B cell (primary cell): ENCODE data around the gene ZNHIT2. TPM values are rescaled to one million over a fixed set of nuclear protein-coding genes. Genes with fewer than 3 reads are reported as not detected.

ENCODE experiments used
- ATAC-seq: fragments of 200-7000 bp; cut with Tn5 transposase; one replicate; pipeline ENCODE4 v1.10.0; 2021; ENCODE audit warnings: low read depth, mild to moderate bottlenecking, moderate number of reproducible peaks, moderate library complexity
- CTCF ChIA-PET: fragments of 350-600 bp; sonication (Branson Sonifier 250); formaldehyde crosslinking; loops from one replicate; lab custom pipeline; 2021; ENCODE audit warnings: antibody characterized with exemption, inconsistent platforms; lab: Charles Lee
- POLR2A ChIA-PET: fragments of 350-600 bp; sonication (Branson Sonifier 250); formaldehyde crosslinking; loops from one replicate; lab custom pipeline; 2021; ENCODE audit warnings: antibody characterized with exemption; lab: Charles Lee
- DNase-seq: peaks from one replicate; pipeline ENCODE4 v3.0.0; 2013
- H2AFZ ChIP-seq: 2 replicates; pipeline ENCODE4 v1.6.1; 2012; ENCODE audit warnings: mild to moderate bottlenecking, low read depth, low read length; ENCODE audit not compliant: insufficient read depth, poor library complexity, severe bottlenecking
- H3K27ac ChIP-seq, 2 donors: 1 replicate in 1 of 2; 2 replicates in 1 of 2; pipeline ENCODE4 v1.5.1; 2012 to 2013; ENCODE audit warnings: low read length in 2 of 2, mild to moderate bottlenecking in 2 of 2, moderate library complexity in 1 of 2
- H3K27me3 ChIP-seq, 4 experiments: fragments of 200-600 bp in 1 of 4; sonication (generic) in 1 of 4; replicated peaks in 1 of 4; 1 replicate in 2 of 4; 2 replicates in 2 of 4; pipeline versions ENCODE4 v1.6.1 to v1.7.0; 2013 to 2016; ENCODE audit warnings: low read length in 3 of 4, mild to moderate bottlenecking in 2 of 4, mixed read lengths in 1 of 4, moderate library complexity in 1 of 4; ENCODE audit not compliant: insufficient read depth in 4 of 4, control insufficient read depth in 3 of 4; ENCODE audit errors: control extremely low read depth in 1 of 4
- H3K36me3 ChIP-seq, 2 experiments: replicated peaks in 1 of 2; 1 replicate in 1 of 2; 2 replicates in 1 of 2; pipeline versions ENCODE4 v1.6.1 to v1.7.1; 2013; ENCODE audit warnings: low read length in 1 of 2; ENCODE audit not compliant: insufficient read depth in 2 of 2, control insufficient read depth in 1 of 2; ENCODE audit errors: control extremely low read depth in 1 of 2, extremely low read depth in 1 of 2
- H3K4me1 ChIP-seq, 2 donors: fragments of 200-600 bp in 1 of 2; sonication (generic) in 1 of 2; 1 replicate in 1 of 2; 2 replicates in 1 of 2; pipeline versions ENCODE4 v1.5.1 to v1.6.1; 2013 to 2017; ENCODE audit warnings: low read length in 2 of 2; ENCODE audit not compliant: control insufficient read depth in 2 of 2, insufficient read depth in 2 of 2
- H3K4me2 ChIP-seq: replicated peaks from 2 replicates; pipeline ENCODE3; 2012; ENCODE audit warnings: mild to moderate bottlenecking, low read depth, low read length; ENCODE audit not compliant: poor library complexity, severe bottlenecking
- H3K4me3 ChIP-seq, 5 experiments: fragments of 200-600 bp in 1 of 5; sonication (generic) in 1 of 5; 1 replicate in 3 of 5; 2 replicates in 2 of 5; pipeline versions ENCODE4 v1.5.1 to v1.7.0; 2011 to 2016; ENCODE audit warnings: low read length in 4 of 5, mild to moderate bottlenecking in 4 of 5, low read depth in 2 of 5, control low read depth in 1 of 5, moderate library complexity in 1 of 5; ENCODE audit not compliant: insufficient read depth in 1 of 5; ENCODE audit errors: control extremely low read depth in 1 of 5, extremely low read depth in 1 of 5
- H3K79me2 ChIP-seq: fragments of 200-600 bp; sonication (generic); one replicate; pipeline ENCODE4 v1.6.0; 2016; ENCODE audit warnings: low read length; ENCODE audit not compliant: control insufficient read depth, insufficient read depth
- H3K9ac ChIP-seq: fragments of 200-600 bp; sonication (generic); 2 replicates; pipeline ENCODE4 v1.6.1; 2017; ENCODE audit warnings: mild to moderate bottlenecking, low read length, moderate library complexity
- H3K9me3 ChIP-seq, 3 donors: one replicate each; pipeline versions ENCODE4 v1.6.1 to v1.7.1; 2013; ENCODE audit warnings: low read length in 2 of 3; ENCODE audit not compliant: control insufficient read depth in 2 of 3, insufficient read depth in 1 of 3; ENCODE audit errors: control extremely low read depth in 1 of 3
- H4K20me1 ChIP-seq: 2 replicates; pipeline ENCODE4 v1.6.0; 2012; ENCODE audit warnings: mild to moderate bottlenecking, low read length; ENCODE audit not compliant: insufficient read depth, control insufficient read depth, poor library complexity, severe bottlenecking
- H3K27ac Mint-ChIP-seq: one replicate; pipeline ENCODE4 v1.8.0; 2021; ENCODE audit warnings: mixed read lengths
- H3K27me3 Mint-ChIP-seq: one replicate; pipeline ENCODE4 v1.8.0; 2021; ENCODE audit warnings: mixed read lengths
- H3K4me1 Mint-ChIP-seq: one replicate; pipeline ENCODE4 v1.8.0; 2021; ENCODE audit warnings: mixed read lengths
- H3K4me3 Mint-ChIP-seq: one replicate; pipeline ENCODE4 v1.8.0; 2021; ENCODE audit warnings: mixed read lengths
- H3K9me3 Mint-ChIP-seq: one replicate; pipeline ENCODE4 v1.8.0; 2022; ENCODE audit warnings: mixed read lengths; ENCODE audit not compliant: insufficient read depth
- EZH2 ChIP-seq: IDR thresholded peaks from 2 replicates; pipeline ENCODE4 v1.6.1; 2012; ENCODE audit warnings: borderline replicate concordance, low read depth, mild to moderate bottlenecking, moderate library complexity, low read length; ENCODE audit not compliant: insufficient read depth, poor library complexity, severe bottlenecking
- WGBS: methylation state at CpG from one replicate; pipeline ENCODE4 v1.1.5; 2013; ENCODE audit warnings: missing lambda C conversion rate; ENCODE audit not compliant: insufficient coverage; 5-methylcytosine and 5-hydroxymethylcytosine counted together
- intact Hi-C: fragments of 100-400 bp; cut with micrococcal nuclease; formaldehyde crosslinking; loops from one replicate; pipeline ENCODE4 v1.10.0; 2022
- polyA plus RNA-seq: library from polyadenylated mRNA; depleted of rRNA; stranded (reverse); fragments of >200 nt; gene quantifications from 2 replicates; pipeline ENCODE4 v1.2.3, GENCODE V29; 2012
- total RNA-seq, 2 donors: library from RNA; stranded (reverse); fragments of 120-200 nt in 1 of 2; gene quantifications; 1 replicate in 1 of 2; 2 replicates in 1 of 2; pipeline versions ENCODE4 v1.2.3 to v1.2.4, GENCODE V29; 2013 to 2022
- TF ChIP-seq, protein P1 (sequence below): fragments of 200-600 bp; IDR thresholded peaks from one replicate; pipeline ENCODE4 v1.8.0; 2022; ENCODE audit warnings: antibody characterized with exemption, mild to moderate bottlenecking

Gene ZNHIT2
- total and polyA plus RNA-seq, 2 donors (not counting 1 experiment from before 2014, with no cell fraction given), result 6.2 to 14.1 TPM

GRCh38 chr11:65110354-65110861 lies 7.1 kb downstream of the ZNHIT2 start:
- DNase-seq (peak; percentile 95), ATAC-seq (peak; percentile 60)
- H3K9me3 Mint-ChIP-seq, result no peaks in the 10 kb centered on the region
- Histone ChIP-seq H3K36me3 (peaks cover 0 to 33% of the 10 kb centered on the region in 2 experiments), H3K4me3 (no peak overlapping the region), H3K9me3 (no peaks in the 10 kb centered on the region), H3K4me1 (peaks cover 21 to 37% of the 10 kb centered on the region in 2 donors), H3K9ac (no peak overlapping the region), H3K79me2 (peaks cover 49% of the 10 kb centered on the region), H3K27me3 (no peaks in the 10 kb centered on the region), H3K4me2 (peak overlapping the region; percentile 99), H3K27ac (no peak overlapping the region), H2AFZ (no peak overlapping the region), H4K20me1 (peaks cover 35% of the 10 kb centered on the region)
- CTCF ChIA-PET, result interaction anchor here (0.6 to 7.7 kb wide), 39 partner anchors 10 to 421 kb away, joined by 3 to 118 read pairs (median 5); partner anchors contain the start of genes ARL2, CAPN1, CDC42EP2 and CDCA5
- 15% methylated on average over 18 of the region's 18 CpGs for WGBS
- H3K27me3 Mint-ChIP-seq, result no peaks in the 10 kb centered on the region
- TF ChIP-seq, protein P1, sequence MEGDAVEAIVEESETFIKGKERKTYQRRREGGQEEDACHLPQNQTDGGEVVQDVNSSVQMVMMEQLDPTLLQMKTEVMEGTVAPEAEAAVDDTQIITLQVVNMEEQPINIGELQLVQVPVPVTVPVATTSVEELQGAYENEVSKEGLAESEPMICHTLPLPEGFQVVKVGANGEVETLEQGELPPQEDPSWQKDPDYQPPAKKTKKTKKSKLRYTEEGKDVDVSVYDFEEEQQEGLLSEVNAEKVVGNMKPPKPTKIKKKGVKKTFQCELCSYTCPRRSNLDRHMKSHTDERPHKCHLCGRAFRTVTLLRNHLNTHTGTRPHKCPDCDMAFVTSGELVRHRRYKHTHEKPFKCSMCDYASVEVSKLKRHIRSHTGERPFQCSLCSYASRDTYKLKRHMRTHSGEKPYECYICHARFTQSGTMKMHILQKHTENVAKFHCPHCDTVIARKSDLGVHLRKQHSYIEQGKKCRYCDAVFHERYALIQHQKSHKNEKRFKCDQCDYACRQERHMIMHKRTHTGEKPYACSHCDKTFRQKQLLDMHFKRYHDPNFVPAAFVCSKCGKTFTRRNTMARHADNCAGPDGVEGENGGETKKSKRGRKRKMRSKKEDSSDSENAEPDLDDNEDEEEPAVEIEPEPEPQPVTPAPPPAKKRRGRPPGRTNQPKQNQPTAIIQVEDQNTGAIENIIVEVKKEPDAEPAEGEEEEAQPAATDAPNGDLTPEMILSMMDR, result peak; percentile 96
- TF ChIP-seq EZH2, result no peak
- H3K4me3 Mint-ChIP-seq, result peak overlapping the region; percentile 65
- H3K4me1 Mint-ChIP-seq, result peaks cover 41% of the 10 kb centered on the region
- intact Hi-C loops, result loop anchor here (1.0 to 10.0 kb wide), 10 partner anchors 12 to 504 kb away; partner anchors contain the start of genes ARL2, ATG2A, CDC42BPG and CDC42EP2
- peak overlapping the region; percentile 80 for H3K27ac Mint-ChIP-seq
- POLR2A ChIA-PET, result interaction anchor here (0.5 to 3.6 kb wide), 8 partner anchors 11 to 259 kb away, joined by 3 to 27 read pairs (median 10); partner anchors contain the start of genes ARL2, CAPN1, FAU and MRPL49
